Measurements from ENCODE around the gene LSM7.

DNA sequence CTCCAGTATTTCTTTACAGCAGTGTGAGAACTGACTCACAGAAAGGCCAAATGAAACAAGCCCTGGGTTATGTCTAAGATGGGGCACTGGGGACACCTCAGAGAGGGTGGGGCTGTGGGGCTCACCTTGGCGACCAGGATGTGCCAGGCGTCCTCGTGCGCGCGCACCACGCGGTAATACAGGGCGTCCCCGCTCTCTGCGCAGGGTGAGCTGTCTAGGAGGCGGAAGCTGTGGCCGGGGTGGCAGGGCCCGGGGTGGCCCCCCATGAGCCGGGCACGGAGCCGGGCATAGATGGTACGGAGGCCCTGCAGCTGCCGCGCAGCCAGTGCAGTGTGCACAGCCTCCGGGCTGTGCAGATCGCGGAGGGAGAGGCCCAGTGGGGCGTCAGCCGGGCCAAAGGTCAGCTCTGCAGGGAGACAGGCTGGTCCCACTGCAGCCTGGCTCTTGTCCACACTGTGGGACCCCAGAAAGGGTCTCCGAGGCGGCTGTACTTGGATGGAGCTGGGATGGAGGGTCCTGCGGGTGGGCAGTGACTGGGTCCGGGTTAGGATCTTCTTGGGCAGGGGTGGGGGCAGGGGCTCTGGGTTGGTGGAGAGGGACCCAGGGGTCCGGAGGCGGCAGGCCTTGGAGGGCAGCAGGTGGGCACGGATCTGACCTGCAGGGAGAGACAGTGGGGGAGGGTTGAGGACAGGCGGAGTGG, 49.8 kb downstream of the LSM7 start:
- TF ChIP-seq YY1 (IDR thresholded peaks at IDR 0.05; ENCODE audit: insufficient read depth, insufficient read length) = no peak
- no peak for TF ChIP-seq SUZ12 (IDR thresholded peaks at IDR 0.05; ENCODE audit: extremely low read depth, insufficient read depth, insufficient read length)
- no peak for TF ChIP-seq ZNF274 (IDR thresholded peaks at IDR 0.05; ENCODE audit: low read depth, low read length)

Data from NT2/D1 (cell line).